Stimulated activated CD8-positive, alpha-beta memory T cell treated with anti-CD3 and anti-CD28 coated beads, Interleukin-4, amount 100 ng/mL, for 24 hours (primary cell): ENCODE results near the gene HARS1.
"Not testable (repeated sequence)": the region's sequence is repeated elsewhere in the genome, so short reads cannot be mapped to it uniquely, and the experiment has no call there.

Source experiments
- DNase-seq: peaks from one replicate; pipeline ENCODE4 v3.0.0-alpha.2; 2020; ENCODE audit warnings: low read depth

HARS1 gene

GRCh38 chr5:140633021-140633471 lies 58.1 kb downstream of the HARS1 start, which contains the start of gene CD14:
Gene CD14, minus strand, starts transcription at chr5:140633175. Its CDS starts 104 bp downstream, at chr5:140633071.
- DNase-seq, result no peak

- peak; percentile 26 for DNase-seq
Observed at GRCh38 chr5:140632366-140633020, 58.7 kb downstream of the HARS1 start.

- DNase-seq, result no peak
Observed at GRCh38 chr5:140631831-140632365, 59.3 kb downstream of the HARS1 start.

- DNase-seq, result no peak
Observed at GRCh38 chr5:140631036-140631417, 60.1 kb downstream of the HARS1 start.

GRCh38 chr5:140630292-140631035 lies 60.7 kb downstream of the HARS1 start:
- DNase-seq, result no peak

- no peak for DNase-seq
Observed at GRCh38 chr5:140628711-140629110, 62.5 kb downstream of the HARS1 start.

- DNase-seq, result no peak
Observed at GRCh38 chr5:140627972-140628371, 63.2 kb downstream of the HARS1 start.

- not testable (repeated sequence) for DNase-seq
Observed at GRCh38 chr5:140624886-140625285, 66.3 kb downstream of the HARS1 start.
